Measurements from ENCODE around the gene CHAMP1. TPM values are rescaled to one million over a fixed set of nuclear protein-coding genes. Genes with fewer than 3 reads are reported as not detected.
"Not testable (repeated sequence)": the region's sequence is repeated elsewhere in the genome, so short reads cannot be mapped to it uniquely, and the experiment has no call there.

CHAMP1 gene
- total RNA-seq, 1 donor from 2014 or later = 25.0 TPM

DNA sequence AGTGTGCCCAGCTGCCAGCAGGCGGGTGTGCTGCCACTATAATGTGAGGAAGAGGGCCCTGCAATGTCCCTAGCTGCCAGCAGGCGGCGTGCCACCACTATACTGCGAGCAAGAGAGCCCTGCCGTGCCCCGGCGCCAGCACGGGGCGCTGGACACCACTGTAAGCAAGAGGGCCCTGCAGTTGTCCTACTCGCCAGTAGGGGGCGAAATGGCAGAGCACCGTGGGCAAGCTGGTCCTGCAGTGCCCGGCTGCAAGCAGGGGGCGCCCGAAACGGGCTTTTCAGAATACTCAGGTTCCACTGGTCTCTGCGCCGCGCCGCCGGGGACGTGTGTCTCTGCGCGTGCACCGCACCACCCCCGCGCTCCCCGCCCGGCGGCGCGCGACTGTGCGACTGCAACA is 38.5 kb downstream of the CHAMP1 start:
- H3K4me3 Mint-ChIP-seq (ENCODE audit: unreplicated experiment); DNase-seq (ENCODE audit: low spot score); H3K27ac Mint-ChIP-seq (ENCODE audit: unreplicated experiment); H3K9me3 Mint-ChIP-seq (ENCODE audit: low read depth); H3K36me3 Mint-ChIP-seq (ENCODE audit: low read depth); H3K4me1 Mint-ChIP-seq (ENCODE audit: low read depth): not testable (repeated sequence)
- H3K27me3 Mint-ChIP-seq (ENCODE audit: low read depth) = peaks cover 18% of the 10 kb centered on the region
- TF ChIP-seq, protein P1, sequence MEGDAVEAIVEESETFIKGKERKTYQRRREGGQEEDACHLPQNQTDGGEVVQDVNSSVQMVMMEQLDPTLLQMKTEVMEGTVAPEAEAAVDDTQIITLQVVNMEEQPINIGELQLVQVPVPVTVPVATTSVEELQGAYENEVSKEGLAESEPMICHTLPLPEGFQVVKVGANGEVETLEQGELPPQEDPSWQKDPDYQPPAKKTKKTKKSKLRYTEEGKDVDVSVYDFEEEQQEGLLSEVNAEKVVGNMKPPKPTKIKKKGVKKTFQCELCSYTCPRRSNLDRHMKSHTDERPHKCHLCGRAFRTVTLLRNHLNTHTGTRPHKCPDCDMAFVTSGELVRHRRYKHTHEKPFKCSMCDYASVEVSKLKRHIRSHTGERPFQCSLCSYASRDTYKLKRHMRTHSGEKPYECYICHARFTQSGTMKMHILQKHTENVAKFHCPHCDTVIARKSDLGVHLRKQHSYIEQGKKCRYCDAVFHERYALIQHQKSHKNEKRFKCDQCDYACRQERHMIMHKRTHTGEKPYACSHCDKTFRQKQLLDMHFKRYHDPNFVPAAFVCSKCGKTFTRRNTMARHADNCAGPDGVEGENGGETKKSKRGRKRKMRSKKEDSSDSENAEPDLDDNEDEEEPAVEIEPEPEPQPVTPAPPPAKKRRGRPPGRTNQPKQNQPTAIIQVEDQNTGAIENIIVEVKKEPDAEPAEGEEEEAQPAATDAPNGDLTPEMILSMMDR (IDR thresholded peaks at IDR 0.05) = peak; percentile 73

DNA sequence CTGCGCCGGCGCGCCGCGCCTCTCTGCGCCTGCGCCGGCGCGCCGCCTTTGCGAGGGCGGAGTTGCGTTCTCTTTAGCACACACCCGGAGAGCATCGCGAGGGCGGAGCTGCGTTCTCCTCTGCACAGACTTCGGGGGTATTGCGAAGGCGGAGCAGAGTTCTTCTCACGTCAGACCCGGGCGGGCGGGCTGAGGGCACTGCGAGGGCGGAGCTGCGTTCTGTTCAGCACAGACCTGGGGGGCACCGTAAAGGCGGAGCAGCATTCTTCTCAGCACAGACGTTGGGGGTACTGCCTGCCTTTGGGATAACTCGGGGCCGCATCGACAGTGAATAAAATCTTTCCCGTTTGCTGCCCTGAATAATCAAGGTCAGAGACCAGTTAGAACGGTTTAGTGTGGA is 39.1 kb downstream of the CHAMP1 start:
- H3K9me3 Mint-ChIP-seq (ENCODE audit: low read depth); H3K27ac Mint-ChIP-seq (ENCODE audit: unreplicated experiment); H3K4me1 Mint-ChIP-seq (ENCODE audit: low read depth); H3K4me3 Mint-ChIP-seq (ENCODE audit: unreplicated experiment); H3K36me3 Mint-ChIP-seq (ENCODE audit: low read depth); DNase-seq (ENCODE audit: low spot score): not testable (repeated sequence)
- peaks cover 18% of the 10 kb centered on the region for H3K27me3 Mint-ChIP-seq (ENCODE audit: low read depth)

Small RNA genes within 50 kb of the gene (microRNA-seq; reads per million reads assigned to microRNA genes)
- not detected for gene MIR4502 (ENCODE audit: borderline number of aligned reads)

Other genes starting within 250 kb of the CHAMP1 start
- gene RASA3, start 181.9 kb upstream of the CHAMP1 start, total RNA-seq = 29.9 to 40.0 TPM (median 31.2 TPM) in 3 replicates
- gene CFAP97D2, start 135.2 kb upstream of the CHAMP1 start, total RNA-seq = not detected in 3 replicates
- gene CDC16, start 79.6 kb upstream of the CHAMP1 start, total RNA-seq = 69.0 to 83.0 TPM (median 78.0 TPM) in 3 replicates
- gene UPF3A, start 32.9 kb upstream of the CHAMP1 start, total RNA-seq = 44.4 to 48.7 TPM (median 46.2 TPM) in 3 replicates